HG03097 (cell line): Measurements from ENCODE around the gene SFI1.
"Not testable (repeated sequence)": the region's sequence is repeated elsewhere in the genome, so short reads cannot be mapped to it uniquely, and the experiment has no call there.

Experiments used
- ATAC-seq: cut with Tn5 transposase; IDR thresholded peaks from one replicate; pipeline ENCODE4 v1.9.1; 2021; ENCODE audit not compliant: unreplicated experiment, low FRiP score

The SFI1 gene

DNA sequence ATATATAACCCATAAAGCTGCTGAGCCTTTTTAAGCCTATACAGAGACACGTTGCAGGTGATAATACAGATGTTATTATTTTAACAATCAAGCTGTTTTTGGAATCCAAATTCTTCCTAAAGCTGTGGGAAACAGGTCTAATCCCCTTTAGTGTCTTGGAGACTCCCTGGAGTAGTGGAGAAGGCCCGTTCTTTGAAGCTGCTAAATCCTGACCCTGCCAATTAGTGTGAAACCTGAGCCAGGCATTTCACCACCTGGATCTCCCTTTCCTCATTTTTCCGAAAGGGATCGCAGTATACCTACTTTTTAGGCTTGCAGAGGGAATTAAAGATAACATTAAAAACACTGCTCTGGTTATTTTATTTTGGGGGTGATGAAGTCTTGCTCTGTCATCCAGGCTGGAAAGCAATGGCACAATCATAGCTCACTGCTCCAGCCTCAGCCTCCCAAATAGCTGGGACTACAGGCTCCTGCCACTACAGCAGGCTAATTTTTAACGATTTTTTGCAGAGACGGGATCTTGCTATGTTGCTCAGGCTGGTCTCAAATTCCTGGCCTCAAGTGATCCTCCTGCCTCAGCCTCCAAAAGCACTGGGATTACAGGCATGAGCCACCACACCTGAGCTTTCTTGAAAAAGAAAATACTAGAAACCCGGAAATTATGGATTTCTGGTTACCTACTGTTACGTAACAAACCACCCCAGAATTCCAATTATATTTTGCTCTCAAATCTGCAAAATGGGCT, 4.9 kb upstream of the SFI1 start:
- no peak for ATAC-seq

DNA sequence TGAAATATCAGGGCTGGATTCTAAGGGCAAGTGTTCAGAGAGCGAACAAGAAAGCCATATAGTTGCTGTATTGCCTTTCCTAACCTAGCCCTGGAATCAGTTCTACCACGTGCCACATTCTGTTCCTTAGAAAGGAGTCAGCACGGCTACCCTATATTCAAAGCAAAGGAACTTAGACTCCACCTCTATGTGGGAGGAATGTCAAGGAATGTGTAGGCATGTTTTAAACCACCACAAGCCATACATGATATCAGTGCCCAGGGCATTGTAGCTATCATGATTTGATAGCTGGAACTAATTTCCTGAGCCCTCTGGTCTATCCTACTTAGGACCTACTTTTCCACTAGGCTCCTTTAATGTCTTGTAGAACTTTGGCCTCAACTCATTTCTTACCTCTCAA, 4.2 kb upstream of the SFI1 start:
- no peak for ATAC-seq

DNA sequence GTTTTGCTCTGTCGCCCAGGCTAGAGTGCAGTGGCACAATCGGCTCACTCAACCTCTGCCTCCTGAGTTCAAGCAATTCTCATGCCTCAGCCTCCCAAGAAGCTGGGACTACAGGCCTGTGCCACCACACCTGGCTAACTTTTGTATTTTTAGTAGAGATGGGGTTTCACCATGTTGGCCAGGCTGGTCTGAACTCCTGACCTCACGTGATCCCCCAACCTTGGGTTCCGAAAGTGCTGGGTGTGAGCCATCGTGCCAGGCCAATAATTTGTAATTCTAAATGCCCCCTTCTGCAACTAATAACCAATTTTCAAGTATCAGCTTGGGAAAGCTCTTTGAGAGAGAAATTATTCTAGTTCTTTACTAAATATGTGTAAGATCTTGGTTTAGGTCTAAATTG, 3.0 kb upstream of the SFI1 start:
- ATAC-seq: not testable (repeated sequence)

DNA sequence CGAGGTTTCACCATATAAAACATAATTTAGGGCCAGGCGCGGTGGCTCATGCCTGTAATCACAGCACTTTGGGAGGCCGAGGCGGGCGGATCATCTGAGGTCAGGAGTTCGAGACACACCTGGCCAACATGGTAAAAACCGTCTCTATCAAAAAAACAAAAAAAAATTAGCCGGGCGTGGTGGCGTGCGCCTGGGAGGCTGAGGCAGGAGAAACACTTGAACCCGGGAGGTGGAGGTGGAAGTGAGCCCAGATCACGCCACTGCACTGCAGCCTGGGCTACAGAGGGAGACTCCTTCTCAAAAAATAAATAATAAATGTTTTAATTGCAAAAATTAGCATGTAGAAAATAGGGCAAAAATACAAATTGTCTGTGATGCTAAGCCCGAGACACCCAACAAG, 993 bp upstream of the SFI1 start:
- no peak for ATAC-seq

DNA sequence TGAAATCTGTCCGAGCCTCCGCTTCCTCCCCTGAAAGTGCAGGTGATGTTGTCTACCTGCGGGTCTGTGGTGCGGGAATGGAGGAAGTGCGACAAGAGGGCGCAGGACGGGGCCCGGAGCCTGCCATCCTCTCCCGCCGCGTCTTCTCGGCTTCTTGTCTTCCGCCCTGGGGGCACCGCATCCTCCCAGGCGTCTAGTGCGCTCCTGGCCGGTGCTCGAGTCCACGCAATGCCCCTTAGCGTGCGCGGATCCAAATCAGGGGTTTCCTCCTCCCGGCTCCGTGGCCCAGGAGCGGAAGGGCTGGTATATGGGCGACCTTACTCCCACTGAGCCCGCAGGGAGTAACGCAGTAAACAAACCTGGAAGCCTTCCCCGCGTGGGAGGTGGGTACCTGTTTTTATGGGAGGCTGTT, 405 bp downstream of the SFI1 start:
- ATAC-seq: no peak

DNA sequence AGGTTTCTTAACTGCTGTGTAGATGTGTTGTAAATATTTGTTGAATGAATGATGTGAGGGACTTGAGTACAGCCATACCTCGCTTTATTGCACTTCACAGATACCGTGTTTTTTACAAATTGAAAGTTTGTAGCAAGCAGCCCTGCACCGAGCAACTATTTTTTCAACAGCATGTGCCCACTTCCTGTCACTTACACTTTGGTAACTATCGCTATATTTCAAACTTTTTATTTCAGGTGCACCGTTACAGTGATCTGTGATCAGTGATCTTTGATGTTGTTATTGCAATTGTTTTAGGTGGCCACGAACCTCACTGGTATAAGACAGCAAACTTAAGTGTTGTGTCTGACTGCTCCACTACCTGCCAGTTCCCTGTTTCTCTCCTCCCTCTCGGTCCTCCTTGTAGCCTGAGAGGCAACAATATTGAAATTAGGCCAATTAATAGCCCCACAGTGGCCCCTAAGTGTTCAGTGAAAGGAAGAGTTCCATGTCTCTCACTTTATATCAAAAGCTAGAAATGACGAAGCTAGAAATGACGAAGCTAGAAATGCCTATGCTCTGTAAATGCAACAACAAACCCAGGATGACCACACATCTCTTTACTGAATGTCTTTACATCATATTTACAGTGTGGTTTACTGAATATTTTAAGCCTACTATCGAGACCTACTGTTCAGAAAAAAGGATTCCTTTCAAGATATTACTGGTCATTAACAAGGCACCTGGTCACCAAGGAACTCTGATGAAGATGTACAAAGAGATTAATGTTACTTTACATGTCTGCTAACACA, 1.0 kb downstream of the SFI1 start:
- ATAC-seq: no peak

DNA sequence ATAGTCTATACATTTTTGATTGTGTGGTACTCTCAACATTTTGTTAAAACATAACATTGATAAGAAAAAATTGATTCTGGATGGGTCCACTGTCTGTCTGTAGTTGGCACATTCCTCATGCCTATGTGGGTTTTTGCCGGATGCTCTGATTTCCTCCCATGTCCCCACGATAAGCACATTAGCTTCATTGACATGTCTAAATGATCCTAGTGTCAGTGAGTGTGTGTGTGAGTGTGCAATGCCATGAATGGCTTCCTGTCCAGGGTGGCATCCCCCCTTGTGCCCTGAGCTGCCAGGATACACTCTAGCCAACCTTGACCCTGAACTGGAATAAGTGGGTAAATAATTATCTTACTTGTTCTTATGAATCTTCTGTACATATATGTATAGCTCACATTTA, 5.4 kb downstream of the SFI1 start:
- ATAC-seq: no peak

DNA sequence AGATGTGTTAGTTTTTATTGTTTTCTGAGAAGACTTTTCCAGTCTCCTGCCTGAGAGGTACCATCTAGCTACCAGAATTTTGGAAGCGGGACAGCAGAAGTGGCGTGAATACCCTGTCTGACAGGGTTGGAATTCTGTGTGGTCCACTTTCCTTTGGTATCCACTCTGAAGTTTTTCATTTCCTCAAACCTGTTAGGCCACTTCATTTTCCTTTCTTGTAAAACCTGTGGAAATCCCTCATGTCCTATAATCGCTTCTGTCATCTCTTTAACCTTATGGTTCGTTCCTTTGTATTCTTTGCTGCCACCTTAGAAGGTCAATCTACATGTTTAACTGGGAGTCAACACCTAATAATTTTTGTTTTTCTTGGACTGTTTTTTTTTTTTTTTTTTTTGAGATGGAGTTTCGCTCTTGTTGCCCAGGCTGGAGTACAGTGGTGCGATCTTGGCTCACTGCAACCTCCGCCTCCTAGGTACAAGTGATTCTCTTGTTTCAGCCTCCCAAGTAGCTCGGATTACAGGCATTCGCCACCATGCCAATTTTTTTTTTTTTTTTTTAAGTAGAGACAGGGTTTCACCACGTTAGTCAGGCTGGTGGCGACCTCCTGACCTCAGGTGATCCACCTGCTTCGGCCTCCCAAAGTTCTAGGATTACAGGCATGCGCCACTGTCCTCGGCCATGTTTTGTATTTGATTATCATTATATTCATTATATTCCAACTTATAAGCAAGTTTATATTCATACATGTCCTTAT, 7.1 kb downstream of the SFI1 start:
- ATAC-seq: no peak

DNA sequence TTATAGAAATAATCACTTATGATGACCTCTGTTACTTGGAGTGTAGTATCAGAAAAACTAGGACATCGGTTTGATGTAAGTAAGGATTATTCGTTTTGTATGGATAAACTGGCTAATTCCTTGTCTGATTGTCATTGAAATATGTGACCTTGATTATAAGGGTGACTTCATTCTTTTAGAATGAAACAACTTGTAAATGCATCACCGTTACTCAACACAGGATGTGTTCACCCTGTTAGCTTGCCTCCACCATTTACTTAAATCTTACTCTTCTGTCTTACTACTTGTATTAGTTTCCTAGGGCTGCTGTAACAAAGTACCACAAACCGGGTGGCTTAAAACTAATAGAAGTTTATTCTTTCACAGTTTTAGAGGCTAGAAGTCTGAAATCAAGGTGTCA, 7.9 kb downstream of the SFI1 start:
- no peak for ATAC-seq

DNA sequence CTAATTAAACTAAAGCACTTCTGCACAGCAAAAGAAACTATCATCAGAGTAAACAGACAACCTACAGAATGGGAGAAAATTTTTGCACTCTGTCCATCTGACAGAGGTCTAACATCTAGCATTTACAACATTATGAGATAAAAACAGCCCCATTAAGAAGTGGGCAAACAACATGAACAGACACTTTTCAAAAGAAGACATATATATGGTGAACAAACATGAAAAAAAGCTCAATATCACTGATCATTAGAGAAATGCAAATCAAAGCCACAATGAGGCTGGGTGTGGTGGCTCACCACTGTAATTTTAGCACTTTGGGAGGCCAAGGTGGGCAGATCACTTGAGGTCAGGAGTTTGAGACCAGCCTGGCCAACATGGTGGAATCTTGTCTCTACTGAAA, 11.2 kb downstream of the SFI1 start:
- not testable (repeated sequence) for ATAC-seq

DNA sequence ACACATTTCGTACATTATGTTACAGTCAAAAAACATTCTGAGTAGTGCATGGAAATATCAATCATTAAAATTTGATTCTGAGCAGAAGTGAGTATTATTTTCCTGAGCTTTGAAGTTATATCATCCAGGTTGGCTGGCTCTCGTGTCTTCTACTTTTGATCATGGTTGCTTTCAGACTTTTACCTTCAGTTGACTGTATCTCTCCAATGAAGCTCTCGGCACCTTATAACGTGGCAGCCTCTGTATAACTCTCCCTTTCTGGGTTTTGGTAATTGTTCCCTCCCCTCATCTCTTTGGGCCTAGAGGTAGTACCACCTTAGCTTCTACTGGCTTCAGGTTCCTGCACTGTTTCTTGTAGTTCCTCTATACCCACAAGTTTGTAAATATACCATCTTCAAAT, 12.2 kb downstream of the SFI1 start:
- ATAC-seq: no peak

DNA sequence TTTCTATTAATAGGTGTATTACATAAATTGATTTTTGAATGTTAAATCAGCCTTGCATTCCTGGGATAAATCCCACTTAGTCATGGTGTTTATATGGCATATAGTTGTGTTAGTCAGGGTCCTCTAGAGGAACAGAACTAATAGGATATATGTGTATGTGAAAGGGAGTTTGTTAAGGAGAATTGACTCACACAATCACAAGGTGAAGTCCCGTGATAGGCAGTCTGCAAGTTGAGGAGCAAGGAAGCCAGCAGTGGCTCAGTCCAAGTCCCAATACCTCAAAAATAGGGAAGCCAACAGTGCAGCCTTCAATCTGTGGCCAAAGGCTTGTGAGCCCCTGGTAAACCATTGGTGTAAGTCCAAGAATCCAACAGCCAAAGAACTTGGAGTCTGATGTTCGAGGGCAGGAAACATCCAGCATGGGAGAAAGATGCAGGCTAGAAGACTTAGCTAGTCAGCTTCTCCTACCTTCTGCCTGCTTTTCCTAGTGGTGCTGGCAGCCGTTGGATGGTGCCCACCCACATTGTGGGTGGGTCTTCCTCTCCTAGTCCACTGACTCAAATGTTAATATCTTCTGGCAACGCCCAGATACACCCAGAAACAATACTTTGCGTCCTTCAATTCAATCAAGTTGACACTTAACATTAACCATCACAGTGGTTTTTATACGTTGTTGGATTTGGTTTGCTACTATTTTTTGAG, 12.9 kb downstream of the SFI1 start:
- no peak for ATAC-seq

DNA sequence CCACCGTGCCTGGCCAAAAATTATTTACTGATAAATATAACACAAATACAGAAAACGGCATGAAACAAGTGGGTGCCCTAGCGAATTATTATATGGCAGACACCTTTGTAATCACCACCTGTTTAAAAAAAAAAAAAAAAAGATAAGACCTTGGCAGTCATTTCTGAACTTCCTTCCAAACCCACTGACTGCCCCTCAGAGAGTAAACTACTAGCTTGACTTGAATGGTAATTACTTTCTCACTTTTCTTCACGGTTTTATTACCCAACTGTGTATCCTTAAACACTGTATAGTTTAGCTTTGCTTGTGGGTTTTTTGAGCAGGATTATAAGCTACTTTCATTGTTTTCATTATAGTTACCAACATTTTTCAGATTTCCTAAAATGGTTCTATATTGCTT, 23.7 kb downstream of the SFI1 start:
- ATAC-seq: no peak

DNA sequence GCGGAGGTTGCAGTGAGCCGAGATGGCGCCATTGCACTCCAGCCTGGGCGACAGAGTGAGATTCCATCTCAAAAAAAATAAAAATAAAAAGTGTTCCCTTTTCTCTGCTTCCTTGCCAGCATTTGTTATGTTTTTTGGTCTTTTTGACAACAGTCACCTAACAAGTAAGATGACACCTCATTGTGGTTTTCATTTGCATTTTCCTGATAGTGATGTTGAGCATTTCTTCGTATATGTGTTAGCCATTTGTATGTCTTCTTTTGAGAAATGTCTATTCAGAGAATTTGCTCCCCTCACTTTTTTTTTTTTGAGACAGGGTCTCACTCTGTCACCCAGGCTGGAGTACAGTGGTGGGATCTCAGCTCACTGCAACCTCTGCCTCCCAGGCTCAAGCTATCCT, 27.8 kb downstream of the SFI1 start:
- not testable (repeated sequence) for ATAC-seq

DNA sequence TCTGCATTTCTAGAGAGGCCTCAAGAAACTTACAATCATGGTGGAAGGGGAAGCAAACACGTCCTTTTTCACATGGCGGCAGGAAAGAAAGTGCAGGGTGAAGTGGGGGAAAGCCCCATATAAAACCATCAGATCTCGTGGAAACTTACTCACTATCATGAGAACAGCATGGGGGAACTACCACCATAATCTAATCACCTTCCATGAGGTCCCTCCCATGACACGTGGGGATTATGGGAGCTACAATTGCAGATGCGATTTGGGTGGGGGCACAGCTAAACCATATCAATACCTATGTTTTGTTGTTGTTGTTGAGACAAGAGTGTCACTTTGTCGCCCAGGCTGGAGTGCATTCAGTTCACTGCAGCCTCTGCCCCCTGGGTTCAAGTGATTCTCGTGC, 29.9 kb downstream of the SFI1 start:
- no peak for ATAC-seq

DNA sequence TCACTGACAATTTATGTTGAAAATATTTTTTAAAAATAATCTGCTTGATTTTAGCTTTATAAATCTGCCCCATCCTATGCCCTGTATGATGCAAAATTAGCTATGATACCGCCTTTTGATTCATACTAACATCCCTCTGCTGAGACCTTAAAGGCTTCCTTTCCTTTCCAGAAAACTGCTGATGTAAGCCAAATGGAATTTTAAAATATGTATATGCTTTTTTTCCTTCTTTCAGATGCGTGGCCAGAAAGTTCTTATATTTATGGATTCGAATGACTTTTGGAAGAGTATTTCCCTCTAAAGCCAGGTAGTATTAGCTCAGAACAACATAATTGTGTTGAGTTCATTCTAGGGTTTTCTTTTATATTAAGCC, 34.5 kb downstream of the SFI1 start:
- ATAC-seq: no peak

DNA sequence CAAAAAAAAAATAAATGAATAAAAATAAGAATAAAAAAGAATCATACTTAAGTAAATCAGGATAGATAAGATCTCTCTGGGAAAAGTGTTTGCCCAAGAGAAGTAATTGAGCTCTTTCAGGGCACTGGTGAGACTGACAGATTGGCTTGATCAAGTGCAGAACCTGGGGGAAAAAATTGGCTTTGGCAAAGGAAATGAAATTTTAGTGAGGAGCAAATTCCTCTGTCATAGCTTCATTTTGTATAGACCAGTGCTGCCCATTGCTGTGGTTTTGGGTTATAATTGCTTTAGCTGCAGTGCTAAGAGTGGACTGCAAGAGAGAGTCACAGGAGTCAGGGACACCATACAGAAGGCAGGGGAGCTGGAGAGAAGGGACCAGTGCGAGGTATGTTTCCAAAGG, 35.7 kb downstream of the SFI1 start:
- ATAC-seq: no peak

DNA sequence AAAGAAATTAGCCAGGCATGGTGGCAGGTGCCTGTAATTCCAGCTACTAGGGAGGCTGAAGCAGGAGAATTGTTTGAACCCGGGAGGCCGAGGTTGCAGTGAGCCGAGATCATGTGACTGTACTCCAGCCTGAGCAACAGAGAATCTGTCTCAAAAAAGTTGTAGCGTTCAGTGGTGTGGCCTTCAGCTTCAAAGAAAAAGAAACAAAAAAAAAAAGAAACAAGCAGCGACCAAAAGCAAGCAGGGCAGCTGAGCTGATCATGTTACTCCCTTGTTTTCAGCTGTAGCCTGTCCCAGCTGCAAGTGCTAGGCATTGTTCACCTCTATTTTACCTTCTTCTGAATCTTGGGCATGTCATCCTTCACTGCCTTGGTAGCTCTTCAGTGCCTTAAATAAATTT, 37.0 kb downstream of the SFI1 start:
- ATAC-seq: no peak

DNA sequence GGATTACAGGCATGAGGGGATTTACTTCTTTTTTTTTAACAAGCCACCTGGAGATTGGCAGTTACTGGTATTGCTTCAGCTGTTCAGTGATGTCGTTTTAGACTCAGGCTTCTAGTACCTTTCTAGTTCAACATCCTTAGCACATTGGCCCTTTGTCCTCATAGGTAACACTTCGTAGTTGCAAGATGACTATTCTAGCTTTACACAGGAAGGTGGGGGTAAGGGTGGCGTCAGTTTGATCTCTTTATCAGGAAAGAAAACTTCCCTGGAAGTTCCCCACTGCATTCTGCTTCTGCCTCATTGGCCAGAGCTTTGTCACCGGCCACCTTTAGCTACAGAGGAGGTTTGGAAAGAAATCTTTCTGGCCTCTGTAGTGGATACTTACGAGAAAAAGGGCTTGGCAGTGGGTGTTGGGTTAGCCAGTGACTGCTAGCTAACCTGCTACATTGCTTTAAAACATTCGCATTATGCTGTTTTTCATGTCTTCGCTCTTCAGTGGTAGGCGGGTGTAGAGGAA, 40.7 kb downstream of the SFI1 start:
- ATAC-seq: peak; percentile 54

DNA sequence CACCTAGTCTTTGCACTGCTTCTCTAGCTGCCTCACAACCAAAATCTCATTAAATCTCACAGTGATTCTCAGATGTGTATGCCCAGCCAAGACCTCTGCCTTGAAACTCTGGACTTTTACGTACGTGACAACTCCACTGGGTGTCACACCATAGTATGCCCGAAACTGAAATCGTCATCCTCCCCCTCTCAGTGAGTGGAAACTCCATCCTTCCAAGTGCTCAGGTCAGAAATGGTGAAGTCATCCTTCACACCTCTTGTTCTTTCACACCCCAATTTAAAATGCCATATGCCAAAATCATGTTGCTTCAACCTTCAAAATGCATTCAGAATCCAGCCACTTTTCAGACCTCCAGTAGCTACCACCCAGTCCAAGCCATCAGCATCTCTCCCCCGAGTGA, 42.5 kb downstream of the SFI1 start:
- no peak for ATAC-seq

DNA sequence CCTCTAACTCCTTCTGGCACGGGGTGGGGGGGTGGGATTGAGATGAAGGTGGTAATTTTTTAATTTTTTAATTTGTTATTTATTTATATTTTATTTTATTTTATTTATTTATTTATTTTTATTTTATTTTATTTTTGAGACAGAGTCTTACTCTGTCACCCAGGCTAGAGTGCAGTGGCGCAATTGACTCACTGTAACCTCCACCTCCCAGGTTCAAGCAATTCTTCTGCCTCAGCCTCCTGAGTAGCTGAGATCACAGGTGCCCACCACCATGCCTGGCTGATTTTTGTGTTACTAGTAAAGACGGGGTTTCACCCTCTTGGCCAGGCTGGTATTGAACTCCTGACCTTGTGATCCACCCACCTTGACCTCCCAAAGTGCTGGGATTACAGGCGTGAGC, 43.8 kb downstream of the SFI1 start:
- not testable (repeated sequence) for ATAC-seq
